ENCODE data around the gene SQSTM1. TPM values are rescaled to one million over a fixed set of nuclear protein-coding genes. Genes with fewer than 3 reads are reported as not detected.

The SQSTM1 gene
- total and polyA plus RNA-seq, 2 of the 8 experiments (the other 6 are each of a cell fraction or from before 2014, with no cell fraction given): 78.6 to 110 TPM

GRCh38 chr5:179878222-179879002 is 57.7 kb downstream of the SQSTM1 start:
- TF ChIP-seq SRF (IDR thresholded peaks at IDR 0.05; ENCODE audit: low read depth, low read length) (no peak), RAD21 (IDR thresholded peaks at IDR 0.05 in 1 of 2, conservative IDR thresholded peaks at IDR 0.05 in 1 of 2; ENCODE audit: low read depth in 2 of 2, low read length in 2 of 2) (0 out of 4 replicates have a peak, but pooled peaks of 1 of the 2 experiments have one; percentile 15)
- Histone ChIP-seq H2BK12ac (ENCODE audit: low read depth, low read length) (no peak overlapping the region), H4K20me1 (replicated peaks in 1 of 2; ENCODE audit: control insufficient read depth in 1 of 2, insufficient read depth in 2 of 2, low read length in 2 of 2) (peaks cover 1 to 4% of the 10 kb centered on the region in 2 experiments), H3K9me3 (ENCODE audit: insufficient read depth in 2 of 2, low read depth in 1 of 2, low read length in 1 of 2) (peaks cover 4 to 12% of the 10 kb centered on the region in 2 experiments), H2BK120ac (replicated peaks; ENCODE audit: low read depth, low read length) (no peak overlapping the region), H4K5ac (ENCODE audit: insufficient read length, low read depth, low read length) (no peak overlapping the region), H4K91ac (replicated peaks; ENCODE audit: insufficient read length, low read length) (no peak overlapping the region), H2AK5ac (ENCODE audit: low read depth, low read length) (no peak overlapping the region), H3K56ac (replicated peaks; ENCODE audit: insufficient read length, low read depth, low read length) (no peak overlapping the region), H3K36me3 (ENCODE audit: control insufficient read depth in 2 of 4, insufficient read depth in 4 of 4, low read length in 3 of 4) (peaks cover 0 to 24% (median 11%) of the 10 kb centered on the region in 4 experiments; a peak in 5 of 8 replicates), H3K79me1 (ENCODE audit: low read depth, low read length) (no peaks in the 10 kb centered on the region), H3K79me2 (ENCODE audit: control insufficient read depth in 1 of 2, insufficient read depth in 2 of 2, low read length in 2 of 2) (no peaks in the 10 kb centered on the region), H2BK15ac (ENCODE audit: low read length) (no peak overlapping the region), H4K8ac (ENCODE audit: extremely low read depth, insufficient read depth, low read length) (peak overlapping the region; percentile 85), H2BK5ac (ENCODE audit: low read depth, low read length) (no peak overlapping the region), H2AFZ (ENCODE audit: low read length) (no peak overlapping the region), H3K18ac (ENCODE audit: extremely low read depth, low read length) (no peak overlapping the region), H3K14ac (ENCODE audit: insufficient read length) (no peak overlapping the region), H3K4me2 (ENCODE audit: insufficient read depth in 1 of 2, low read depth in 2 of 2, low read length in 2 of 2) (no peak overlapping the region), H2BK20ac (ENCODE audit: low read length) (no peak overlapping the region), H3K9ac (replicated peaks in 1 of 4; ENCODE audit: extremely low read depth in 1 of 4, low read depth in 3 of 4, low read length in 3 of 4) (no peak overlapping the region), H3K27me3 (replicated peaks in 1 of 4; ENCODE audit: control insufficient read depth in 3 of 4, extremely low read depth in 1 of 4, insufficient read depth in 3 of 4, low read length in 3 of 4) (no peaks in the 10 kb centered on the region), H3K23me2 (ENCODE audit: low read depth, low read length) (0 out of 2 replicates have a peak, but pooled peaks cover 2% of the 10 kb centered on the region), H3K23ac (ENCODE audit: insufficient read length) (no peak overlapping the region), H3K4me3 (ENCODE audit: extremely low read depth in 1 of 4, insufficient read depth in 2 of 4, low read depth in 3 of 4, low read length in 4 of 4) (no peak overlapping the region), H3K4me1 (replicated peaks in 1 of 4; ENCODE audit: control insufficient read depth in 3 of 4, insufficient read depth in 4 of 4, low read length in 3 of 4) (no peaks in the 10 kb centered on the region), H3K27ac (ENCODE audit: low read depth, low read length) (no peak overlapping the region), H3K4ac (replicated peaks; ENCODE audit: insufficient read length, low read depth, low read length) (no peak overlapping the region)
- ChIA-PET CTCF (ENCODE audit: partially characterized antibody) (interaction anchor here (0.9 to 8.0 kb wide), 6 partner anchors 10 to 464 kb away, joined by 3 to 67 read pairs (median 6); no protein-coding TSS in a partner anchor), POLR2A (ENCODE audit: partially characterized antibody) (interaction anchor here (0.7 to 2.0 kb wide), 6 partner anchors 14 to 255 kb away, joined by 3 to 6 read pairs (median 3); partner anchors contain the start of gene HNRNPH1)
- FAIRE-seq (no peak), DNase-seq (ENCODE audit: low read depth in 1 of 2, low spot score in 2 of 2) (no peak)
- WGBS, 2 experiments (ENCODE audit: extremely low coverage in 1 of 2, insufficient coverage in 1 of 2, insufficient read length in 1 of 2, insufficient replicate concordance in 2 of 2, low coverage in 1 of 2, low lambda C conversion rate in 2 of 2, missing lambda C conversion rate in 1 of 2): 94% methylated on average over 26 of the region's 26 CpGs; no CpG with 5 or more reads in 1 of the 2 experiments

Data from H1 (cell line).